Rectal smooth muscle tissue (tissue), 1 donor: ENCODE data around the gene EXTL2.
"Not testable (repeated sequence)": the region's sequence is repeated elsewhere in the genome, so short reads cannot be mapped to it uniquely, and the experiment has no call there.

Source experiments
- H3K27ac ChIP-seq: one replicate; pipeline ENCODE4 v1.7.0; 2013; ENCODE audit warnings: low read depth, low read length, inconsistent platforms
- H3K27me3 ChIP-seq: one replicate; pipeline ENCODE4 v1.7.0; 2013; ENCODE audit warnings: low read length; ENCODE audit not compliant: control insufficient read depth, insufficient read depth
- H3K36me3 ChIP-seq: one replicate; pipeline ENCODE4 v1.7.0; 2013; ENCODE audit warnings: low read length; ENCODE audit not compliant: control insufficient read depth, insufficient read depth
- H3K4me1 ChIP-seq: one replicate; pipeline ENCODE4 v1.7.0; 2013; ENCODE audit warnings: low read length; ENCODE audit not compliant: control insufficient read depth, insufficient read depth
- H3K4me3 ChIP-seq: one replicate; pipeline ENCODE4 v1.7.0; 2013; ENCODE audit warnings: low read length
- H3K9ac ChIP-seq: one replicate; pipeline ENCODE4 v1.7.0; 2013; ENCODE audit warnings: low read length

Gene EXTL2

GRCh38 chr1:100895540-100896480, 1.2 kb upstream of the EXTL2 start, which contains the start of gene SLC30A7:
Gene SLC30A7, plus strand, starts transcription at chr1:100896090. Its CDS starts 173 bp downstream, at chr1:100896263.
- H3K36me3 ChIP-seq = peaks cover 2% of the 10 kb centered on the region
- peak within 1 kb of the TSS; percentile 89 for H3K27ac ChIP-seq
- no peaks in the 10 kb centered on the region for H3K27me3 ChIP-seq
- H3K9ac ChIP-seq = peak within 1 kb of the TSS; percentile 77
- H3K4me1 ChIP-seq = peaks cover 14% of the 10 kb centered on the region
- peak within 1 kb of the TSS; percentile 94 for H3K4me3 ChIP-seq

- Histone ChIP-seq H3K27me3 (no peaks in the 10 kb centered on the region), H3K36me3 (no peaks in the 10 kb centered on the region), H3K9ac (no peak overlapping the region), H3K4me3 (no peak overlapping the region), H3K4me1 (peaks cover 14% of the 10 kb centered on the region), H3K27ac (no peak overlapping the region)
Measured at GRCh38 chr1:100893718-100894117, 924 bp downstream of the EXTL2 start.

GRCh38 chr1:100892554-100892953, 2.1 kb downstream of the EXTL2 start:
- no peaks in the 10 kb centered on the region for H3K36me3 ChIP-seq
- H3K27me3 ChIP-seq = no peaks in the 10 kb centered on the region
- no peak overlapping the region for H3K4me3 ChIP-seq
- H3K9ac ChIP-seq = no peak overlapping the region
- H3K4me1 ChIP-seq = peaks cover 14% of the 10 kb centered on the region
- H3K27ac ChIP-seq = no peak overlapping the region

- H3K4me1 ChIP-seq = peaks cover 3% of the 10 kb centered on the region
- no peaks in the 10 kb centered on the region for H3K36me3 ChIP-seq
- H3K9ac ChIP-seq = no peak overlapping the region
- no peak overlapping the region for H3K27ac ChIP-seq
- H3K4me3 ChIP-seq = no peak overlapping the region
- no peaks in the 10 kb centered on the region for H3K27me3 ChIP-seq
Measured at GRCh38 chr1:100891380-100891779, 3.3 kb downstream of the EXTL2 start.

GRCh38 chr1:100889869-100890482, 4.7 kb downstream of the EXTL2 start:
- H3K27me3 ChIP-seq, H3K4me3 ChIP-seq, H3K36me3 ChIP-seq, H3K27ac ChIP-seq, H3K4me1 ChIP-seq, H3K9ac ChIP-seq: not testable (repeated sequence)

GRCh38 chr1:100889007-100889406, 5.6 kb downstream of the EXTL2 start:
- H3K27ac ChIP-seq, H3K36me3 ChIP-seq, H3K4me1 ChIP-seq, H3K4me3 ChIP-seq, H3K9ac ChIP-seq, H3K27me3 ChIP-seq: not testable (repeated sequence)

GRCh38 chr1:100883963-100884362, 10.7 kb downstream of the EXTL2 start:
- Histone ChIP-seq H3K9ac (no peak overlapping the region), H3K4me1 (no peaks in the 10 kb centered on the region), H3K4me3 (no peak overlapping the region), H3K27me3 (no peaks in the 10 kb centered on the region), H3K27ac (no peak overlapping the region), H3K36me3 (no peaks in the 10 kb centered on the region)

- Histone ChIP-seq H3K9ac (no peak overlapping the region), H3K36me3 (no peaks in the 10 kb centered on the region), H3K4me3 (no peak overlapping the region), H3K27me3 (no peaks in the 10 kb centered on the region), H3K4me1 (no peaks in the 10 kb centered on the region), H3K27ac (no peak overlapping the region)
Measured at GRCh38 chr1:100882698-100883097, 11.9 kb downstream of the EXTL2 start.

- Histone ChIP-seq H3K9ac (no peak overlapping the region), H3K4me3 (no peak overlapping the region), H3K27ac (no peak overlapping the region), H3K36me3 (no peaks in the 10 kb centered on the region), H3K27me3 (no peaks in the 10 kb centered on the region), H3K4me1 (no peaks in the 10 kb centered on the region)
Measured at GRCh38 chr1:100881687-100882086, 13.0 kb downstream of the EXTL2 start.

GRCh38 chr1:100879422-100879821, 15.2 kb downstream of the EXTL2 start:
- Histone ChIP-seq H3K36me3 (no peaks in the 10 kb centered on the region), H3K27me3 (no peaks in the 10 kb centered on the region), H3K4me3 (no peak overlapping the region), H3K4me1 (no peaks in the 10 kb centered on the region), H3K9ac (no peak overlapping the region), H3K27ac (no peak overlapping the region)

GRCh38 chr1:100876291-100876690, 18.4 kb downstream of the EXTL2 start:
- Histone ChIP-seq H3K27me3 (no peaks in the 10 kb centered on the region), H3K27ac (no peak overlapping the region), H3K4me1 (no peaks in the 10 kb centered on the region), H3K9ac (no peak overlapping the region), H3K4me3 (no peak overlapping the region), H3K36me3 (no peaks in the 10 kb centered on the region)

- Histone ChIP-seq H3K4me1 (no peaks in the 10 kb centered on the region), H3K27ac (no peak overlapping the region), H3K36me3 (no peaks in the 10 kb centered on the region), H3K9ac (no peak overlapping the region), H3K4me3 (no peak overlapping the region), H3K27me3 (no peaks in the 10 kb centered on the region)
Measured at GRCh38 chr1:100875228-100875627, 19.4 kb downstream of the EXTL2 start.
